ENCODE data around the gene NAP1L4. TPM values are rescaled to one million over a fixed set of nuclear protein-coding genes. Genes with fewer than 3 reads are reported as not detected.

NAP1L4 gene
- total RNA-seq, 1 experiment from 2014 or later: 212 TPM

GRCh38 chr11:2927851-2928604 is 64.1 kb downstream of the NAP1L4 start:
- Histone ChIP-seq H3K14ac (ENCODE audit: insufficient read depth, low read length) (no peak overlapping the region), H2BK120ac (ENCODE audit: low read depth, low read length, poor library complexity, severe bottlenecking) (no peak overlapping the region), H2BK15ac (ENCODE audit: low read depth, low read length) (no peak overlapping the region), H3K79me2 (ENCODE audit: insufficient read depth, low read length) (no peaks in the 10 kb centered on the region), H3K4me1 (ENCODE audit: insufficient read depth, low read length) (no peaks in the 10 kb centered on the region), H2AK5ac (ENCODE audit: insufficient read length, low read length) (no peak overlapping the region), H3T11ph (ENCODE audit: low read length) (no peak overlapping the region), H3K79me1 (ENCODE audit: insufficient read depth, low read depth, low read length, poor library complexity, severe bottlenecking) (no peaks in the 10 kb centered on the region), H4K8ac (replicated peaks; ENCODE audit: insufficient read length, low read depth, low read length) (no peak overlapping the region), H3K56ac (ENCODE audit: insufficient read length, low read depth, low read length) (no peak overlapping the region), H3K18ac (ENCODE audit: insufficient read length, low read depth, low read length) (no peak overlapping the region), H4K20me1 (ENCODE audit: control insufficient read depth, insufficient read depth, insufficient read length) (no peaks in the 10 kb centered on the region), H4K91ac (ENCODE audit: insufficient read length, low read depth, low read length) (no peak overlapping the region), H3K4ac (ENCODE audit: low read depth, low read length) (no peak overlapping the region), H3K4me2 (ENCODE audit: insufficient read depth, insufficient read length, low read length) (peak overlapping the region; percentile 79), H3K27ac (ENCODE audit: insufficient read length, low read depth, low read length) (no peak overlapping the region), H2BK20ac (ENCODE audit: low read depth, low read length, poor library complexity, severe bottlenecking) (no peak overlapping the region), H3K27me3 (ENCODE audit: insufficient read depth, low read length) (peaks cover 18% of the 10 kb centered on the region; the same call in 1 of the 2 replicates), H2BK5ac (ENCODE audit: insufficient read length, low read length) (no peak overlapping the region), H2AFZ (ENCODE audit: low read length) (no peak overlapping the region), H3K23ac (ENCODE audit: insufficient read length, low read depth, low read length) (no peak overlapping the region), H3K23me2 (ENCODE audit: insufficient read length, low read depth, low read length, poor library complexity, severe bottlenecking) (peaks cover 10% of the 10 kb centered on the region), H2BK12ac (ENCODE audit: insufficient read length, low read depth, low read length) (no peak overlapping the region), H3K9ac (ENCODE audit: extremely low read depth, insufficient read length, low read length) (no peak overlapping the region), H3K9me3 (ENCODE audit: control insufficient read depth, low read depth, low read length) (no peaks in the 10 kb centered on the region), H4K5ac (ENCODE audit: insufficient read length, low read depth, low read length) (no peak overlapping the region)
- no peak overlapping the region for H3K27ac Mint-ChIP-seq
- peaks cover 37% of the 10 kb centered on the region for H3K27me3 Mint-ChIP-seq (ENCODE audit: low read depth)
- H3K9me3 Mint-ChIP-seq: peaks cover 0 to 2% of the 10 kb centered on the region in 2 experiments; a peak in 3 of 5 replicates
- H3K4me3 Mint-ChIP-seq: peak overlapping the region; percentile 79 to 89
- no CpG with 5 or more reads among the region's 25 CpGs for WGBS (ENCODE audit: extremely low coverage, insufficient read length, low lambda C conversion rate)
- TF ChIP-seq, protein P1, sequence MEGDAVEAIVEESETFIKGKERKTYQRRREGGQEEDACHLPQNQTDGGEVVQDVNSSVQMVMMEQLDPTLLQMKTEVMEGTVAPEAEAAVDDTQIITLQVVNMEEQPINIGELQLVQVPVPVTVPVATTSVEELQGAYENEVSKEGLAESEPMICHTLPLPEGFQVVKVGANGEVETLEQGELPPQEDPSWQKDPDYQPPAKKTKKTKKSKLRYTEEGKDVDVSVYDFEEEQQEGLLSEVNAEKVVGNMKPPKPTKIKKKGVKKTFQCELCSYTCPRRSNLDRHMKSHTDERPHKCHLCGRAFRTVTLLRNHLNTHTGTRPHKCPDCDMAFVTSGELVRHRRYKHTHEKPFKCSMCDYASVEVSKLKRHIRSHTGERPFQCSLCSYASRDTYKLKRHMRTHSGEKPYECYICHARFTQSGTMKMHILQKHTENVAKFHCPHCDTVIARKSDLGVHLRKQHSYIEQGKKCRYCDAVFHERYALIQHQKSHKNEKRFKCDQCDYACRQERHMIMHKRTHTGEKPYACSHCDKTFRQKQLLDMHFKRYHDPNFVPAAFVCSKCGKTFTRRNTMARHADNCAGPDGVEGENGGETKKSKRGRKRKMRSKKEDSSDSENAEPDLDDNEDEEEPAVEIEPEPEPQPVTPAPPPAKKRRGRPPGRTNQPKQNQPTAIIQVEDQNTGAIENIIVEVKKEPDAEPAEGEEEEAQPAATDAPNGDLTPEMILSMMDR (conservative IDR thresholded peaks at IDR 0.05): no peak
- no peak for DNase-seq
- peaks cover 6 to 8% of the 10 kb centered on the region in 2 experiments for H3K4me1 Mint-ChIP-seq
- peaks cover 0 to 5% (median 0%) of the 10 kb centered on the region in 3 experiments; a peak in 1 of 7 replicates for H3K36me3 Mint-ChIP-seq (ENCODE audit: insufficient read depth in 1 of 3, low read depth in 3 of 3)

Measured in H9 (cell line).